Muscle layer of colon (tissue), 2 donors: ENCODE measurements around the gene RBMS1.
A peak's percentile ranks its signal among the peaks of the same experiment; 100 is the strongest.

Source experiments
- H3K27ac ChIP-seq: one replicate; pipeline ENCODE4 v1.7.0; 2013; ENCODE audit warnings: low read depth, mild to moderate bottlenecking, low read length, moderate library complexity
- H3K27me3 ChIP-seq, 2 donors: one replicate each; pipeline ENCODE4 v1.7.0; 2013; ENCODE audit warnings: low read length in 2 of 2, mild to moderate bottlenecking in 2 of 2; ENCODE audit not compliant: insufficient read depth in 2 of 2, control insufficient read depth in 1 of 2
- H3K36me3 ChIP-seq: one replicate; pipeline ENCODE4 v1.7.0; 2013; ENCODE audit warnings: mild to moderate bottlenecking, low read length; ENCODE audit not compliant: insufficient read depth
- H3K4me1 ChIP-seq: one replicate; pipeline ENCODE4 v1.7.0; 2013; ENCODE audit warnings: mild to moderate bottlenecking, low read length; ENCODE audit not compliant: insufficient read depth
- H3K4me3 ChIP-seq, 2 donors: one replicate each; pipeline ENCODE4 v1.7.0; 2013; ENCODE audit warnings: low read length in 2 of 2, low read depth in 1 of 2, mild to moderate bottlenecking in 1 of 2, moderate library complexity in 1 of 2
- H3K9ac ChIP-seq: one replicate; pipeline ENCODE4 v1.7.0; 2013; ENCODE audit warnings: low read length
- H3K9me3 ChIP-seq: one replicate; pipeline ENCODE4 v1.7.0; 2013; ENCODE audit warnings: mild to moderate bottlenecking, low read length
- donor health status: abdominal sarcoma.
- donor health status: Adenocarcinoma of cecum.

RBMS1 gene

DNA sequence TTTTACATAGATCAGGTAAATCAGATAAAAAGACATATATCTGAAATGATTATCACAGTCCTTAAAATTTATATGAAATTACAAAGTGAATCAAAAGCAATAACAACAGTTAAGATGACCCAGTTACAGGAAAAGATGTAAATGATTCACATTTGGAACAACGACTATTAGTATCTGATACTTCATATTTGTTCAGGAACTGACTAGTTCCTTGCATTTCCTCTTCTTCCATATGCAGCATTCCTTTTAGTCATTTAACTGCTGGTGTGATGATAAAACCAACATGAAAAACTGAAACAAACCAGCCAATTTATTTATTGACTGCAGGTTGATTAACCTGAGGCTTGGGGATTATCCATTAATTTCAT lies 75.2 kb downstream of the RBMS1 start:
- Histone ChIP-seq H3K4me1 (peaks cover 15% of the 10 kb centered on the region), H3K27me3 (no peaks in the 10 kb centered on the region)

DNA sequence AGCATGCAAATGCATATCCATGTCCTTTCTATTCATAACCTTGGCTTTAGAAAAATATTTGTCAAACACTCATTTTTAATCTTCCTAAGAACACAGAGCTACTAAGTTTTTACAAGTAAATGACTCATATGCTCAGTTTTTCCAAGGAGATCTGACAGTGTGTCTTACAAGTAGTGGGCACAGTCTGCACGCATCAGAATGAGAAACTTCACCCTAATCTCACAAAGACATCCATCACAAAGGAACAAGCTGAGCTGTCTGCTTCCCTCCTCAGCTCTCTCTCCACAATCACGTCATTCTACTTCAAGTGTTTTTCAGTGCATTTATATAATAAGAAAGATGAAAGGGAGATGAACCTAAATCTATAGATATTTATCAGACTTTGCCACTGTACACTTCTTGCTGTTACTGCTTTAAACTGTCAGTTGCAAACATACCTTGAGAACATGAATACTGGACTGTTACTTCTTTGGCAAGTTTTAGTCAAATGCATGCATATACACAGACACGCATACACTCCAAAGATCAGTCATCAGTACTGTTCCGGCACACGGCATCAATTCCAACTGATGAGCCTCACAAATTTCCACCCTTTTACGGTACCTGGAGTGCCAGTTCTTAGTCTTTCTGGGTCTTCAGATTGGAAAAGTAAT lies 75.7 kb downstream of the RBMS1 start:
- Histone ChIP-seq H3K4me3 (no peak overlapping the region), H3K27ac (no peak overlapping the region)

More for the DNA sequence above, 75.2 kb downstream of the RBMS1 start:
- H3K36me3 ChIP-seq, result no peaks in the 10 kb centered on the region
- no peak overlapping the region for H3K9ac ChIP-seq
- no peak overlapping the region for H3K4me3 ChIP-seq
- H3K9me3 ChIP-seq, result no peaks in the 10 kb centered on the region
- no peak overlapping the region for H3K27ac ChIP-seq

DNA sequence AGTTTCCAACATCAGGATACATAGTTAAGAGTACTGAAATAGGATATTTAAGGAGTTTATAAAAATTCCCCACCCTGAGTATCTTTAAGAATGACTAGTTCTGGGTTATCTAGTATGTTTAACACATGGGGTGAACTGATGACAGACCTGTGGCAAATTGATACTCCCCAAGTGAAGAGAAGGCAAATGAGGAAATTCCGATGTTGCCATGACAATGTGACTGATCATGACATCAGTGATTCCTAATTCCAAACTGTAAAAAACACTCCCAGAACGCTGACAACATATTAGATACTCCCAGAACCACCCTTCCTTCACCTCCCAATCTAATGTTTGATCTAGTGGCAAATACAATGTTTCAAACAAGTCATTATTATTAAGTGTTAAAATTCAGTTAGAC lies 77.6 kb downstream of the RBMS1 start:
- Histone ChIP-seq H3K9ac (no peak overlapping the region), H3K4me3 (no peak overlapping the region), H3K27me3 (no peaks in the 10 kb centered on the region), H3K9me3 (no peaks in the 10 kb centered on the region), H3K4me1 (peaks cover 21% of the 10 kb centered on the region), H3K27ac (no peak overlapping the region), H3K36me3 (no peaks in the 10 kb centered on the region)

More for the DNA sequence above, 75.7 kb downstream of the RBMS1 start:
- Histone ChIP-seq H3K4me1 (peaks cover 13% of the 10 kb centered on the region), H3K27me3 (no peaks in the 10 kb centered on the region), H3K9me3 (no peaks in the 10 kb centered on the region), H3K36me3 (no peaks in the 10 kb centered on the region), H3K9ac (no peak overlapping the region)

DNA sequence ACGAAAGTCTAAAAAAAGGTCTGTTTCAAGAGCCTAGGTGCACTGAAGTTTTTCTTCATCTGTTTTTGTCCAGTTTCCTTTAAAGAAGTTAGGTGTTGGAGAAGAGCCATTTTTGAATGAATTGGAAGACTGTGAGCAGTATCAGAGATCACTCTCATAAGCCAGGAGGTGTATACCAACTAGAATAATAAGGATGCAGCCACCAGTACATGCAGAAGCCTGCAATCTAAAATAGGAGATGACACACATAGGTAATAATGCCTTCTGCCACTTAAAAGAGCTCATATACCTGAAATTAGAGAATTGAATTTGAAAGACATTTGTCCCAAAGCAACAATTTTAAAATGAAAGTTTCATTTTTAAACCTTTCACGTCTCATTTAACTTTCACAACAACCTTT lies 81.7 kb downstream of the RBMS1 start:
- Histone ChIP-seq H3K27me3 (no peaks in the 10 kb centered on the region), H3K4me3 (no peak overlapping the region), H3K36me3 (no peaks in the 10 kb centered on the region), H3K4me1 (peaks cover 22% of the 10 kb centered on the region), H3K27ac (no peak overlapping the region), H3K9me3 (no peaks in the 10 kb centered on the region), H3K9ac (no peak overlapping the region)

DNA sequence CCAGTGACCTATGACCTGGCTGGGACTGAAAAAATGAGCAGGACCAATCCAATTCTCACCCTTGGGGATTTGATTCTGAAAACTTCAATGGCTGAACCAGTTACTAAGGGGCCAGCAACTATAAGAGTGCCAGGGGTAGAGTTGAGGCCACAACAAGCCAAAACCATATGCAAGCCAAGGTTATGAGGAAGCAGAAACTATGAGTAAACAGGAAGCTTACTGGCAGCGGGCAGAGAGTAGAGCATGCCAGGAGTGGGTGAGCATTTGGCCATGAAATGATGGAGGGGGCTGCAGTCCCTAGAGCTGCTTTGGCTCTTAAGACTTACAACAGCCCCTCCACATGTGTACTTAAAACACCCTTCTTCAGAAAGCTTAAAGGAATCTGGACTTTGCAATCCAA lies 82.4 kb downstream of the RBMS1 start:
- H3K4me3 ChIP-seq, result no peak overlapping the region
- H3K27ac ChIP-seq, result peak overlapping the region; percentile 4
- H3K9me3 ChIP-seq, result no peaks in the 10 kb centered on the region
- no peaks in the 10 kb centered on the region for H3K27me3 ChIP-seq
- H3K9ac ChIP-seq, result no peak overlapping the region
- no peaks in the 10 kb centered on the region for H3K36me3 ChIP-seq
- peaks cover 22% of the 10 kb centered on the region for H3K4me1 ChIP-seq

DNA sequence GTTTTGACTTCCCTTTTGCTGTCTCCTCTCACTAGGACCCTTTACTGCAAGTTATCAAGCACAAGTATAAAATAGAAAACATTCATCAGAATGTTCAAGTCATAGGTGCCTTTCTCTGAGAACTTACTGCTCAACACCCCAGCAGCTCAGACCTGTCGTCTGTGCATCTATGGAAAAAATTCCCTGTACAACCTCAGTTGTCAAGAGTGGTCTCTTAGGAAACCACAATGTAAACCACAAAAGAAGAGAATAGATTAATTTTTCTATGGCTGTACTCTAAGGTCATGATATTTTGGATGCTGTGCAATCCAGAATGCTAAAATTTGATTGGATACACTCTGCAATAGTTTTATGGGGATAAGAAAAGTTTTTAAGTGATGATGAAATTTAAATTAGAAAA lies 84.1 kb downstream of the RBMS1 start:
- peaks cover 35% of the 10 kb centered on the region for H3K4me1 ChIP-seq
- no peak overlapping the region for H3K4me3 ChIP-seq
- H3K9ac ChIP-seq, result peak overlapping the region; percentile 34
- no peaks in the 10 kb centered on the region for H3K27me3 ChIP-seq
- H3K9me3 ChIP-seq, result no peaks in the 10 kb centered on the region
- H3K36me3 ChIP-seq, result no peaks in the 10 kb centered on the region
- peak overlapping the region; percentile 85 for H3K27ac ChIP-seq

DNA sequence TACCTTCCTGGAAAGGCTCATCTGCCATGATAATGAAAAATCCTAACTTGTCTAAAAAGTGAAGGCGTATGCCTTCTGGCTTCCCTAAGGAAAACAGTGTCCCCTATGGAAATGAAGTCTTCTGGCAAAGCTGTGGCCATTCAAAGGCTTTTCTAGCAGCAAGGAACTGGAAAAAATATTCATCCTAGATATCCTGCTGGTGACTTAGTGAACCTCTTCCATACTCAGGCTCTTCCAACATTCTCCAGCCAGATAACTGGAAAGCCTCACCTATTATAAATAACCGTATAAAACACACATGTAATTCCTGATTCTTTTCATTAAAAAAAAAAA lies 84.7 kb downstream of the RBMS1 start:
- Histone ChIP-seq H3K27me3 (no peaks in the 10 kb centered on the region), H3K9ac (peak overlapping the region; percentile 34), H3K9me3 (no peaks in the 10 kb centered on the region), H3K27ac (peak overlapping the region; percentile 85), H3K4me3 (peak overlapping the region in 1 of 2 donors; percentile 58), H3K4me1 (peaks cover 38% of the 10 kb centered on the region), H3K36me3 (no peaks in the 10 kb centered on the region)

DNA sequence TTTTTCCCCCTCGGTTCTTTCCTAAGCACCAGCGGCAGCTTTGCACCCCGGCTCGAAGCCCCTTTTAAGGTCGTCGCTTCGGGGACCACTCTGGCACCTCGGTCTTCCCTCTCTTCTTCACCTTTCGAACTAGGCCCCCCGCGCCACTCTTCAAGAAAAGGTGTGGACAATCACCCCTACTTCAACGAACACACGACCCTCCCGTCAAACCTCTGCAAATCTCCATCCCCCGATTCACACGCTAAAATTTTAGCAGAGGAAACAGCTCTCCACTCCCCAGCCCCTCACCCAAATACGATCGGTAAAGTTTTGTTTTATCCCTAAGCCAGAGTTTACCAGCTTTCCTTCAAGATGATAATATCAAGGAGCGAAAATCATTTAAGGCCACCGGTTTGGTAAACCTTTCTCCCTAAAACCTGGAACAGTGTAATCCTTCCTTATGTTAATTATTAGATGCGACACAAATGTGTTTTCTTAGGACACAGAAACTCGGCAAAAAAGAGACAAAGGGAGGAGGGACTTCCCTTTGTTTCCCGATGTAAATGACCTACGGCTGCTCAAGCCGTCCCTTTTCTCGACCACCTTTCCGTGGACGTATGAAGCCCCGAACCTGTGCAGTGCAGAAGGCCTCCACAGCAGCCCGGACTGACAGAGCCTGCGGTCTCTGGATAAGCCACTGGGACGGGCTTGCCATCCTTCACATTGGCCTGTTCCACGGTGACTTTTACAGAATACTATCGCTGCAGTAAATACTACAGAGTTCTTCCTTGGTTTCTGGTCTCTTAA lies 85.2 kb downstream of the RBMS1 start:
- Histone ChIP-seq H3K27ac (peak overlapping the region; percentile 85), H3K4me3 (peak overlapping the region; percentile 57 to 58), H3K4me1 (peaks cover 43% of the 10 kb centered on the region), H3K27me3 (no peaks in the 10 kb centered on the region), H3K9me3 (no peaks in the 10 kb centered on the region), H3K36me3 (no peaks in the 10 kb centered on the region), H3K9ac (peak overlapping the region; percentile 34)

DNA sequence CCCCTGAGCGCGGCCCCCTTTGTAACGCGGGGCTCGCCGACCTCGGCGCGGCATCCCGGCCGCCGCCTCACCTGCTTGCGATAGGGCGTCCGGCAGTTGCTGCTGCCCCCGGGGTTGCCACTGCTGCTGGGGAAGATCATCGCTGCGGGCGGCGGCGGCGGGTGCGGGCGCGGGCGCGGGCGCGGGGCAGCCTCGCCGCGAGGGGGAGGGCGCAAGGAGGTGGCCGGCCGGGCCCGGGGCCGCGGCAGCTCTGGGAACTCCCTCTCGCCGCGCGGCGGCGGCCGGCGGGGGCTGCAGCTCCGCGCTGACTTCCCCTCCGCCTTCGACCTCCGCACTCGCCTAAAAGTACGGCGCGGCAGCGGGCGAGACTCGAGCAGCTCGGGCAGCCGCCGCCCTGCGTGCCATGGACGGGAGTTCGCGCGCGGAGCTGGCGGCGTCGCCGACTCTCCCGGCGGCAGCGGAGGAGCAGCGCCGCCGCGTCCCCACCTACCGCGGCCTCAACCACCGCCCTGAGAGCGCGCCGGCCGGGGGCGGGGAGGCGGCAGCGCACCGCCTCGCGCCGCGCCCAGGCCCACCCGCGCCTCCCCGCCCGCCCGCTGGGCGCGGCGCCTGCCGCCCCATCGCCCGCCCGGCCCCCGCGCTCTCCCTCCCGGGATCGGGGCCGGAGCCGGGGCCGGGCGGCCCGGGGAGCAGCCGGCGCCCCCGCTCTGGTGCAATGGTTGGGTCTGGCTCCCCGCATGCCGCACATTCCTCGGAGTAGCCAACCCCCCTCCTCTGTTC lies 86.0 kb downstream of the RBMS1 start:
- Histone ChIP-seq H3K9ac (peak overlapping the region; percentile 34), H3K4me1 (peaks cover 51% of the 10 kb centered on the region), H3K27me3 (no peaks in the 10 kb centered on the region), H3K36me3 (no peaks in the 10 kb centered on the region), H3K9me3 (no peaks in the 10 kb centered on the region), H3K27ac (peak overlapping the region; percentile 85), H3K4me3 (peak overlapping the region; percentile 72 to 76)

DNA sequence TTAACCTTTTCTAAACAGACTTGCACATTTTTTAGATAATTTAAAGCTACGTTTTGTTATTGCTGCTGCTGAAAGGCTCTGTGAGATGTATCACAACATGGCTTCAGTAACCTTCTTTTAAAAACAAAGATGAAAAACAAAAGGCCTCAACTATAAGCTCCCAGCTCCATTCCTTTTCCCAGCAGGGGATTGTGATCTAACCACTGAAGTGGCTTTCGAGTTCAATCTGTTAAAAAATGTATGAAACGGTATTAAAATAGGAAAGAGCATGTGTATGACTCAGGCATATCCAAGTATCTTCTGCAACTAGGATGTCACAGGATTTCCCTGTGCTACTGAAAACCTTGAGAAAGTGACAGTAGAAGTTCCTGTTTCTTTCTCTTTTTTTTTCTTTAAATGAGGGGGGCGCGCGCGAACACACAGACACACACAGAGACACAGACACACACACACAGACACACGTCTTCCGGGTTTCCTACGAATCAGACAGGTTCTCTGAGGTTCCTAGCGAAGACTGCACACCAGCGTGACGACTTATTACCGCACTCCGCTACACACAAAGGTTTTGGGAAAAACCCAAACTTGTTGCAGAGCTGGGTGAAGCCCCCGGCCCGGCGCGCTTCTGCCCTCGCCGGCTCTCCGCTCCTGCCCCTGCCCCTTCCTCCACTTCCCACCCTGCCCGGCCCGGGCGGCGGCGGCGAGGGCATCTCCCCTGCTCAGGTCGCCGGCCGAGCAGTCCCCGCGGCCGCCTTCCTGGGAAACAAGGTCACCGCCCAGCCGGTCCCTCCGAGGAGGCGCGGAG lies 86.8 kb downstream of the RBMS1 start:
- Histone ChIP-seq H3K36me3 (no peaks in the 10 kb centered on the region), H3K9me3 (no peaks in the 10 kb centered on the region), H3K27ac (peak overlapping the region; percentile 82), H3K4me1 (peaks cover 57% of the 10 kb centered on the region), H3K4me3 (peak overlapping the region; percentile 72 to 76), H3K27me3 (no peaks in the 10 kb centered on the region), H3K9ac (peak overlapping the region; percentile 22)
